Pons (tissue), 1 donor: ENCODE data around the gene HACD2.
"Not testable (repeated sequence)": the region's sequence is repeated elsewhere in the genome, so short reads cannot be mapped to it uniquely, and the experiment has no call there.

Experiments used
- DNase-seq: peaks from one replicate; pipeline ENCODE4 v3.0.0-alpha.2; 2016; ENCODE audit warnings: low spot score

The HACD2 gene

DNA sequence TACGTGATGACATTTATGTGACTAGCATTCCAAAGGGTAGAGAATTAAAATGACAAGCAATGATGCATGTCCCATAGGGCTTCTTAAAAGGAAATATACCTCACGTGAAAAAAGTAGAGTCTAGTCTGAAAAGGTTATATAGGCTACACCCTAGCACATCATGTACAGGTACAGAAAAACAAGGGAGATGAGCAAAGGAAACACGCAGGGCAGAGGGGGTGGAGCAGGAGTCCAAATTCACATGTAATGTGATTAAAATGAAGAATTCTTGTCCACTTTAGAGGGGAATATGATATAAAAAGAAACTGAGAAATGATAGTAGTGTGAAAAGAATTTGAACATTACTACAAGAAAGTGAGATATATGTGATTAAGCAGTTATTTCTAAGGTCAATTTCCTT lies 59.4 kb downstream of the HACD2 start:
- DNase-seq: no peak

DNA sequence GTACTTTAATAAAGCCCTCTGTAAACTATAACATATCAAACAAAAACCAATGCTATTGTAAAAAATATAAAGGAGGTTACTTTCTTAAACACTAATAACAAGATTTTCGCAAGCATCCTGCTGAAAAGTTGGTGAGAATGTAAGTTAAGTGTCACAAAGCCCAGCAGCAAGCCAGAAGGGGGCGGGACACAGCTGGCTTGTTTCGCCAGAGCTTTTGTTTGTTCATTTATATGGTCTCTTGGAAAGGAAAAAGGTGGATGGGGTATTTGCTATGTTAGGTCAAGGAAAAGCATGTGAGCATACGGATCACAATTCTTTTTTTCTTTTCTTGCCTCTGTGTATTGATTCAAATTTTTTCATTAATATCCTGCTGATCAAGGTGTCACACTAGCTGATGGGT lies 59.9 kb downstream of the HACD2 start:
- no peak for DNase-seq

DNA sequence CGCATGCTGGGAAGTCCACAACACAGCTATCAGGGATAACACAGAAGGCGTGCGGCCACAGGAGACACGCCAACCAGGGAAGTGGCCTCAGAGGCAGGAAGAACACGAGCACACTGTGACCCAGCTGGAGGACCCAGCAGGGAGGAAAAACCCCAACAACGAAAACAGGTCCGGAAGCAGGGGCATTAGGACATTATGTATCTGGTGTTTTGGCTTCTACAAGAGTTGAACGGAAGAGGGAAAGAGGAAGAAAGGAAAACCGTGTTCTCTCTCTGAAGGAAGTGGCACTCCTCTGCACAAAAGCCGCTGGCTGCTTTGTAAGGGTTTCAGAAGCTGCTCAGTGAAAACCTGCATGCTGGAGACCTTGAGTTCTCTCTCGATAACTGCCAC lies 61.8 kb downstream of the HACD2 start:
- peak; percentile 7 for DNase-seq

DNA sequence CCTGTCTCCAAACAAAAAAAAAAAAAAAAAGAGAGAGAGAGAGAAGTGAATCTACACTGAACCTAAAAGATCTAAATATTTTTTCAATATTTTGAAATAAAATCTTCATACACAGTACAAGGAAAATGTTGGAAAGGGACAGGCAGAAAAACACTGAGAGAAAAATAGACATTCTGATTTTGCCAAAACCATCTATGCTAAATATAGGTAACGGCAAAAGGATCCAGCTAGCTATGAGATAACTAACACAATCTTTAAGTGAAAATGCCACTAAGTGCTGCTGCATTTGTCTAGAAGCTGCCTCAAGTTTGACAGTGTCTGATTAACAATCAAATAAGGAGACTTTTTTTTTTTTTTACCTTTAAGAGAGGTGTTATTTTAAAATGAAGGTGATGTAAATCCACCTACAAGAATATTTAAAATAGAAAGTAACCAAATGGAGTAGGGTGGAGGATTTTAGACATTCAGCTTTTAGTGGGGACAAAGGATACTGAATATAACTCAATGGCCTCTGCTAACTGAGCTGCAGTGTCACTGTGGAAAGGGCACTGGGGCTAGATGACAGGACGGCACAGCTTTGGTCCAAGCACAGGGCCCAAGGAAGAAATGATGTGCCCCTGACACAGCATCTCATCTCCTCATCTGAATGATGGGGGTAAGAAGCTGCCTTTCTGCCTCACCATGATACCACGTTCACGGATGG lies 62.4 kb downstream of the HACD2 start:
- DNase-seq: no peak

DNA sequence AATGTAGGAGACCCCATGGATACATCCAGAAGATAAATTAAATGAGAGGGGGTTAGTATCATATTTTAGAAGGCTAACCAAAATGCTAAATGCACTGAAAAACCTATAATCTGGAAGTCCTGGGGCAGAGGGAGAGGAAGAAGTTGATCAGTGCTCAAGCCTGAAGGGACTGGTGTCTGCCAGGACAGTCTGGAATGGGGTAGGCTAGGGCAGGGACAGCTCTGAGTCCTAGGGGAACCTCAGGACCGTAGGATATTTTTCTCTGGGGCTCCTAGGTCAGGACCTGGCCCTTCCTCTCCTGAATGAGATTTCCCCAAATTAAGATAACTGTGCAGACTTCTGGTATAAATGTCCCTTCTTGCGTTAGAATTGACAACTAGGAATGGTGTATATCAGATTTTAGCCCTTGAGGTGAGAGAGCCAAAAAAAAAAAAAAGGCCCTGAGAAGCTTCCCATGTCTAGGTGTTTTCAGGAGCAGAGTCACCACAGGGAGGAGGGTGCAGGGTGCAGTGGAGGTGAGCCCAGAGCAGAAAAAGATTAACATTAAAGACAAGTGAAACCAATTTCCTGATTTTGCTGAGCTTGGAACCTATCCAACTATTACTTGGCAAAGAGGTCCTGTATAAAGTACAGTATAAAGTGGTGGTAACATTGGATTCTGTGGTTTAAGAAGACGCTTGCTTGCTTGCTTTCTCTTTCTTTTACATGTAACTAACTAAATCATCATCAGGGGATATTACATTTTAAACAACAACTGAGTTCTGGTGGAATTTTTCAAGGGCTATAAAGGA lies 63.5 kb downstream of the HACD2 start:
- DNase-seq: no peak

DNA sequence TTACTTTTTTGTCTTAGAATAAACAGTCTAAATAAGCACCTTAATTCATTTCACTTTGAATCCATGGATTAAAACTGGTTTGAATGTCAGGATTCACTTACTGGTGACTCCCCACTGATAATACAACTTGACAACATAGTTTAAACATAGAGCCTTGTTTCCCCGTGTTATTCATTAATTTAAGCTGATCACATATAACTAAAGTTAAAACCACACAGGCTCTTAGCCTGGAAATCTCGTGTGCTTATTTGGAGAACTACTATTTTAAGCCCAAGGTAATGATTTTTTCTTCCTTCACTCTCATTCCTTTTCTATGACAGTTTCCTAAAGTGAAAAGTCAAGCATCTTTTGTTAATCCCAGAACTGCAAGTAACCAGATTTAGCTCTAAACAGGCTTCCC lies 64.2 kb downstream of the HACD2 start:
- no peak for DNase-seq

DNA sequence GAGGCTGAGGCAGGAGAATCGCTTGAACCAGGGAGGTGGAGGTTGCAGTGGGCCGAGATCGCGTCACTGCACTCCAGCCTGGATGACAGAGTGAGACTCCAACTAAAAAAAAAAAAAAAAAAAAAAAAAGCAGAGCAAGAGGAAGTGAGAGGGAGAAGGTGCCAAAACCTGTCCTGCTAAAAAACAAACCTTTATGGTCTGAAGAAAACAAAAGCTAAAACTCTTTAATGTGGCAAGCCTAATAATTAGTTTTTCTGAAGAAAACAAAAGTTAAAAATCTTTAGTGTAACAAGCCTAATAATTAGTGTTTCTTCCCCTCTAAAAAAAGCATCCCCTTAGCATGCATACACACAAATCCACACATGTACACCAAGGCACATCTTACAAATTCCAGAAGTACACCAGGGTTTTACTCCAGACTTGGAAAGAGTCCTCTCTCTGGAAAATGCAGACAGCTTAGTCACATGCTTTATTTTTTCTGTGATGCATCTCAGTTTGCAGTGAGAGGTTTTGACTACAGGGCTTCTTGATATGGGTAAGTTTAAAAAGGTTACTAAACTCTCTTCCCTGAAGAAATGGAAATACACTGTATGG lies 65.9 kb downstream of the HACD2 start:
- DNase-seq: no peak

DNA sequence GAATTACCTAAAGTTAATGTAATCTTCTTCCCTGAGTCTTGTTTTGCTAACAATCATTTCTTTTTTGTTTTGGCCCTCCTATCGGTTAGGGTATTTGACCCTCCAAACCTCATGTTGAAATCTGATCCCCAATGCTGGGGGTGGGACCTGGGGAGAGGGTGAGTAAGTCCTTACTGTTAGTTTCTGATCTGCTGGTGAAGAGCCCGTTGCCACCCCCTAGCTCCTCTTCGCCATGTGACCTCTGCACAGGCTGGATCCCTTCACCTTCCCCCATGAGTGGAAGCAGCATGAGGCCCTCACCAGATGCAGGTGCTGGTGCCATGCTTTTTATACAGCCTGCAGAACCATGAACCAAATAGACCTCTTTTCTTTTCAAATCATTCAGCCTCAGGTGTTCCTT lies 73.1 kb downstream of the HACD2 start:
- no peak for DNase-seq

DNA sequence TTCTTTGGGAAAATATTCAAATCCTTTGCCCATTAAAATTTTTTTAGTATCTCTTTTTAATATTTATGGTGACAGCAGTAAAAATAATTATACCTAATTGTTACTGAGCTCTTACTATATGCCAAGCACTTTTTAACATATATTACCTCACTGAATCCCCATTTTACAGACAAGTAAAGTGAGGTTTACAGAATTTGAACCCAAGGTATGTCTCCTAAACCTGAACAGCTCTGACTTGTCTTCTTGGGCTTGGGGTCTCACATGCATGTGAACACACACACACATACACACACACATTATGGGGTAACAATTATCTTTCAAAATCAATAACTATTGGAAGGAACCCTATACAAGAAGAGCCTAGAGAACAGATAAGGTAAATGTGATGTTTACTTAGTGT lies 73.8 kb downstream of the HACD2 start:
- DNase-seq: no peak

DNA sequence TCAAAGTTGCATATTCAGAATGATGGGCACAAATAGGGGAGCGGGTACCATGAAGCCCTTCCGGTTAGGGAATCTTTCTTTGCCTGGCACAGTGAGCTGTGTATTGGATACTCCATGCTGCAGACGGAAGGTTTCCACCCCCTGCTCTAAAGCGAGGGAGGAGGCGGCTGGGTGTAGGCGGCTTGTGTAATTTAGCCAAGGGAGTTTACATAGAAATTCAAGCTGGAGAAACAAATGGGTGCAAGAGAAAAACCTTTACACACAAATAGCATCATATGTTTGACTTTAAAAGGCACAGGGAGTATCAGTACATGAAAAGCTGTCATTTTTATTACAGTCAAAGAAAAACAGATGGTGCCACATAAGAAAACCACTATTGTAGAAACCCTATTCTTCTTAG lies 76.7 kb downstream of the HACD2 start:
- no peak for DNase-seq

DNA sequence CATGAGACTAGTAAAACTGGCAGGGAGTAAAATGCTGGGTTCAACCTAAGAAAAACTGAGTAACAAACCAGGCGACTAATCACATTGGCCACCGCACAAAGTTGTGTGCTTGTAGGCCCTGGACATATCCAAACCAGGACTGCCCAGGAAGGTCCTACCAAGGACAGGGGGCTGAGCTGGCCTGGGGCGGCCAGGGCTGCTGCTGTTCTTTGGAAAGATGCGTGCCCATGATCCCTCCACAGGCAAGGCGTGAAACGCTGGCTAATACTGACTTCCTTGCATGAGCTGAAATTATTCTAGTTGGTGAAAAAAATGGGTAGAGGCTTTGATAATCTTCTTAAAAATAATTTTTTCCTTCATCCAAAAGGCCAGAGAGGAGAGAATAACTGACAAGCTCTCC lies 79.0 kb downstream of the HACD2 start:
- DNase-seq: no peak

DNA sequence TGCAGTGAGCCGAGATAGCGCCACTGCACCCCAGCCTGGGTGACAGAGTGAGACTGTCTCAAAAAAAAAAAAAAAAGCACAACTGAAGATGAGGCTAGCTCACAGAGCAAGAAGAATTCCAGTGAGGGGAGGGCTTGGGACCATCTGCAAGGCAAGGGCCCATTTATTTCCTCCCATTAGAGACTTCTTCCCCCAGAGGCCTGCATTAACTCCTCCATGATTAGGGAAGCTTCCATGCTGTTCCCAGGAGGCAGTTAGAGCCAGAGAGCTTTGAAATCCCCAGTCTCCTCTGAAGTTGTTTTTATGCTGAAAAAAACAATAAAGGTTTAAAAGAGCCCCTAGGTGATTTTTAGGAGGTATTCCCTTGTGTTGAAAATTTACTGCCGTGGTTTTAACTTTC lies 81.7 kb downstream of the HACD2 start:
- DNase-seq: no peak

DNA sequence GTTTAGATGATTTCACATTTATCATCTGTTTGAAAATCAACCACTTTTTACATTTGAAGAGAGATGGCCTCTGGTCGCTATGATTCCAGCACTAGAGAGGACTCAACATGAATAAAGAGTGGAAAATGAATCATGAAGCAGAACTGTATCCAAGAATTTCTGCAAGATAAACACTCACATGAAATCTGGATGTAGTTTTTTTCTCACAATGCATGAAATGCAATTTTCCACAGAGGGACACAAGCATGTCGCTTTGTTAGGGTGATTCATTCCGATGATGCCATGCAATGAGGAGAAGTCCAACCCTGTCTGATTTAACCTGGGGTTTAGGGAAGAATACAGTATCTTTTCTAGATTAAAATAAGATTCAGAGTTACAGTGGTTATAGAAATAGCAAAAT lies 85.5 kb downstream of the HACD2 start:
- DNase-seq: no peak

DNA sequence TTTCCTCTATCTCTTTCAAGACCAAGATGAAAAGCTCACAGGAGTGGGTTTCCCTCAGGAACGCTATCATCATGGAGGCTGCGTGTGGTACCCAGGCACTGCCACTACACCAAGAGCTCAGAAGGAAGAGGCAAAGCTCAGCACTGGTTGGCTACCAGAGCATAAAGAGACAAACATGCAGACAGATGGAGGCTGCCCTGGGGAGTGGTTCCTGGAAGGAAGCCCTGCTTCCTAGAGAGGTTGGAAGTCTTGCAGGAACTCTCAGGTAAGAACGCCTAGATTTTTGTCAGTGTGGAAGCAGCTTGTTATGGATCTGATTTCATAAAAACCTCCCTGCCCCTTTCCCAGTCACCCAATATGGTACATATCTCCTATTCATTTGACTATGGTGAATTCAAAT lies 86.1 kb downstream of the HACD2 start:
- no peak for DNase-seq

DNA sequence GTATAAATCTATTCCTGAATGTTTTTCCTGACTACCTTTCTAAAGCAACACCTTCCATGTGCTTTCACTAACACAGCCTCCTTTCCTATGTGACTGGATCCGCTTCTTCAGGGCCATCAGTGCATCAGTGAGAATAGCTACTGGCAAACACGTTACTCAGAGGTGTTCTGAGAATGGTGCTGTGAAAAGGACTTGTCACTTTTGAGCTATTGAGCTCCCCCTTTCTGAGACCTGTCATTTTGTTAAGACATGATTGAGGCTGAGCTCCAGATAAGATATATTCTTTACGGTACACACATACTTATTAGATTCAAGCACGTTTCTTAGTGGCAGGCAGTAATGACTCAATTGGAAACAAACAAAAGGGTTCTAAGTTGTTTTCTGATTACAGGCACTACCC lies 90.9 kb downstream of the HACD2 start:
- no peak for DNase-seq

DNA sequence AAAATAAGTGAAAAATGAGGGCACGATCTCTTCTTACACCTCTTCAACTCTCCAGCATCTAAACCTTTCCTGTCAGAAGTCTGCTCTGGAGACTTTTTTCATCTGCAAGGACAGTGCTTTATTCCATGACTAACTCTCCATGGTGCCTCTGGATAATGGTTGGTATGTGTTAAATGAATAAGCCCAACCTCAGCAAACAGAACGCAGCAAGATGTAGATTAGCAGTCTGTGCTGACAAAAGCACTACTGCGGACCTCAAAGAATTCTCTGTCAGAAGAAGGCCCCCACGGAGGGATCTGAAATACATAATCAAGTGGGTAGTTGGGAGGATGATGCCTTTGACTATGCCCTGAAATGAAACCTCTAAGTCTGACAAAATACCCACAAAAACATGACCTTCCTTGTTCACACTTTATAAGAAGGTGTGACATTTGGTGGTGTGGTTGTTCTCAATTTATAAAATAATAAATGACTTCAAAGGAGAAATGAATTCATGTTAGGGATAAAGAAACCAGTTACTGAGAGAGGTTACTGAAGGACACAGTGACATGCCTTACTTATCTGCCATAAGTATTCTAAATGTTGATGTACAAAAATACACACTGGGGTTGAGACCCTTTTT lies 92.8 kb downstream of the HACD2 start:
- no peak for DNase-seq

DNA sequence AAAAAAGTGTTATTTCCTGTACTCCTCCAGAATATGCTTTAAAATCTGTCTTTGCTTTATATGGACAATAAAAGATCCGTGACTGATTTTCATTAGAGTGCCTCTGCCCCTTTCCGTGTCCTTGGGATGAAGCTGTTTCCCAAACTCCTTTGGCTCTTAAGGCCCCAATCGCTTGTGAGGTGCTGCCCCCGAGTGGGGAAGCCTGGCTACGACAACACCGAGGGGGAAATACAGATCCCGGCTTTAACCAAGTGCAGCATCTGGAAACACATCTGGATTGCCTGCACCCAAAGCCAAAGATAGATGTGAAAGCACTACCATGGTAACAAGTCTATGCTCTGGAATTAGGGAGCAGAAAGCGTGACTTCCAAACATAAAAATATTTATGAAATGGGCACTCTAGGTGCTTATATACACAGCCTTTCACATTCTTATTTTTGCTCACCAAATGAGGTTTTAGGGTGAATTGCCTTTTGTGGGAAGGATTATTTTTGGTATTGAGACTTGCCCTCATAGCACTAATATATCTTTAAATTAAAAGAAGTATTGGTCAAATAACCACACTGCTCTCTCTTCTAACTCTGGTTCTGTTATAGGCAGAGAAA lies 95.4 kb downstream of the HACD2 start:
- DNase-seq: peak; percentile 65

DNA sequence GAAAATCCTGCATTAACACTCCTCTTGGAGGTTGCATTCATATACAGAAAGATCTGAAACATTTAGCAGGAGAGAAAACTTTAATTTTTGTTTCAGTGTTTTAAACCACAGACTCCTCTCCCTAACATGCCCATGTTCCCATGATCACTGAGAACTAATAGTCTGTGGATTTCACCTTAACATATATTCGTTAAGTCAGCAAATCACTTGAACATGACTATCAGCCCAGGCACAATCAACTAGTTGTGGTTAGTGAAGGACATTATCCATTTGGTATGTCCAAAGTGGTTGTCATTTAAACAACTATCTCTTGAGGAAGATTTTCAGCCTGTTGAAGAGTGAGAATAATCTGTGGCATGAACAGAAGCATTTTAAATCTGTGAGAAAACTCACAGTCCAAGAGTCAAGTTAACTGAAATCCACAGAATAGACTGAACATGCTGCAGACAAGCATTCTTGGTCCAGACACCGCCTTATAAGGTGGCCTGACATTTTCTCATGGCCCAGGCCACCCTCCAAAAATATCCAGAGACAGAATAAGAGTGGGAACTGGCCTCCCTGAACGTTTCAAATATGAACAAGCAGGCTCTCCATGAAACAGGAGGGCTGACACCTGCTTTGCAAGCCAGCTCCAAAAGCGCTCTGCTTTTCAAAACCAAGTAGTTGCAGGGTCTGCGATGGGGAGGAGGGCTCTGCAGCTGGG lies 96.1 kb downstream of the HACD2 start:
- DNase-seq: no peak

DNA sequence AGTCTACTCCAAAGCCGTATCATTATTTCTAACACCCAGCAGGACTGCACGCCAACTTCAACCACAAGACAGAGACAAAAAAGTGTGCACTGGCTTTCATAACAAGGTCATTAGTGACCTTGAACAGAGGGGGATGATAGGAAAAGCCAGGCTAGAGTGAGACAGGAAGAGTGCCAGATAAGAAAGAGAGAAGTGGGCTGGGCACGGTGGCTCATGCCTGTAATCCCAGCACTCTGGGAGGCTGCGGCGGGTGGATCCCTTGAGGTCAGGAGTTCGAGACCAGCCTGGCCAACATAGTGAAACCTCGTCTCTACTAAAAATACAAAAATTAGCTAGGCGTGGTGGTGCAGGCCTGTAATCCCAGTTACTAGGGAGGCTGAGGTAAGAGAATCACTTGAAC lies 97.8 kb downstream of the HACD2 start:
- DNase-seq: not testable (repeated sequence)

DNA sequence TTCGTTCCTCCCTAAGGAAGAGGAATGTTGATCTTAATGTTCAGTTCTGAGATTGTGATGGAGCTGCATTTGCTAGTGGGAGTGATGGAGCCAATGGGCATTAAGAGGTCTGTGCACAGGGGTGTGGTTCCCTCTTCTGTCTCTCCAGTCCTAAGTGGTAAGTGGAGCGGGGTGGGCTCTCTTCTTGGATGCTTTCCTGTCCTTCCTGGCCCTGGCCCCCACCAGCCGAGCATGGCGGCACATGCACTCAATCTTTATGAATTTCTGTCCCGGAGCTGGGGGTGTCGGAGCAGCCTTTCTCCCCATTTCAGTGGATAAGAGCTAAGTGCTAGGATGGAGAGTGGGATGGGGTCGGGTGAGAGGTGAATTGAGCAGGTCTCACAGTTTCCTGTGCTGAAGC lies 98.4 kb downstream of the HACD2 start:
- DNase-seq: no peak

DNA sequence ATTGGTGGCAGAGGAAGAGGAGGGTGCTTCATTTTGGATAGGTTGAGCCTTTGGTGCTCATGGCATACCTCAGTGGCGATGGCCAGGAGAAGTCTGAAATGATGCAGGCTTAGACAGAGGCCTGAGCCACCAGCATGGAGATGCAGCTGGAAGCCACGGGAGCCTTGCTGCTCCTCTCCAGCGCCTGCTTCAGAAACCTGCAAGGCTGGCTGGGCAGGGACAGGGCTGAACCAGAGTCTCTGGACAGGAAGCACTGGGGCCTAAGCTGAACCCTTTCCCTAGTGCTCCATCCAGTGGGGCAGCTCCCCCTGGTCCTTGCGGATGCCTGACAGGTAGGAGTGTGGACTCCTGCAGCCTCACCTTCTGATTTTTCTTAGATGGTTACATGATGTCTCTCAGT lies 99.3 kb downstream of the HACD2 start:
- no peak for DNase-seq

DNA sequence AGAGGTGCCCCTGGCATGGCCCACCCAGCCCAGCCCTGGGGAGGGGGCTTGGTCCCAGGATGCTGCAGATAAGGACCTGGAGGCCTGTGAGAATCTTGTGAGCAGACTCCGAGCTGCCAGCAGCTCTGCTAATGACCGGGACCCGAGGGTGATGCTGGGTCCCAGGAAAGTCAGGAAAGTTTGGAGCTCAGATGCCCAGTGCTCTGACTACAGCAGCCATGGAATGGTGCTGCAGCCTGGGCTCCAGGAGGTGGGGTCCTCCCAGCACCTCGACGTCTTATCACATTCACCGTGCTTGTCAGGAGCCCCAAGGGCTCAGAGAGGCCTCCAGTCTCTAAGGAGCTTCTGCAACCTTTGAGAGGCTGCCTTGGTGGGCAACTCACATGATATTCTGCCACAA lies 101.7 kb downstream of the HACD2 start:
- DNase-seq: no peak
